NT2/D1 (cell line): ENCODE measurements around the gene SCAI.

ENCODE experiments used
- SUZ12 ChIP-seq: IDR thresholded peaks from 2 replicates; pipeline ENCODE4 v1.6.1; 2011; ENCODE audit not compliant: insufficient read length, insufficient read depth; ENCODE audit errors: extremely low read depth
- YY1 ChIP-seq: IDR thresholded peaks from 2 replicates; pipeline ENCODE4 v1.6.1; 2011; ENCODE audit not compliant: insufficient read length, insufficient read depth
- ZNF274 ChIP-seq: IDR thresholded peaks from 2 replicates; pipeline ENCODE4 v1.6.1; 2011; ENCODE audit warnings: mild to moderate bottlenecking, low read depth, low read length

DNA sequence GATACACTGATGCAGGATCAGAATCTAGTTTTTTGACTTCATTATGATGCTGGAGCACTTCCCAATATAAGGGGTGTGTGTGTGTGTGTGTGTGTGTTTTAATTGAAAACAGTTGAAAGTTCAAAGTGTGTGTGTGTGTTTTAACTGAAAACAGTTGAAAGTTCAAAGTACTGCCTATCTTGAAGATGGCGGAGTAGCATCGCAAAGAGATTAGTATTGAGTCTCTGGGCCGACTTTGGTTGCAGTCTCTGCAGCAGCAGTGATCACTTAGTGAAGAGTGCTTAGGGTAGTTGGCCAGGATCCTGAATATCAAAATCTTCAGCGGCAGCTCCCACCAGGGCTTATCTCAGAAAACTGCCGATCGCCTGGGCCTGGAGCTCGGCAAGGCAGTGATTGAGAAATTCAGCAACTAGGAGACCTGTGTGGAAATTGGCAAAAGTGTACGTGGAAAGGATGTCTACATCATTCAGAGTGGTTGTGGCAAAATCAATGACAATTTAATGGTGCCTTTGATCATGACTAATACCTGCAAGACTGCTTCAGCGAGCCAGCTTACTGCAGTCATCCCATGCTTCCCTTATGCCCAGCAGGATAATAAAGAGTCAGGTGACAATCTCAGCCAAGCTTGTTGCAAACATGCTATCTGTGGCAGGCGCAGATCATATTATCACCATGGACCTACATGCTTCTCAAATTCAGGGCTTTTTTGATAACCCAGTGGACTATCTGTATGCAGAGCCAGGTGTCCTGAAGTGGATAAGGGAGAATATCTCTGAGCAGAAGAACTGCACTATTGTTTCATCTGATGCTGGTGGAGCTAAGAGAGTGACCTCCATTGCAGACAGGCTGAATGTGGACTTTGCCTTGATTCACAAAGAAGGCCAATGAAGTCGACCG, 7.3 kb upstream of the SCAI start:
- TF ChIP-seq SUZ12 (no peak), YY1 (no peak), ZNF274 (no peak)
